HEK293 (cell line): Measurements from ENCODE around the gene LRRTM4.

ENCODE experiments used
- CTCF ChIA-PET: fragments of 350-600 bp; formaldehyde crosslinking; extraction: SDS; loops from one replicate; lab custom pipeline; 2021; ENCODE audit warnings: antibody characterized with exemption; lab: Yijun Ruan, JAX
- POLR2A ChIA-PET: fragments of 300-600 bp; formaldehyde crosslinking; extraction: SDS; loops from one replicate; lab custom pipeline; 2020; ENCODE audit warnings: antibody characterized with exemption, inconsistent platforms; lab: Yijun Ruan, JAX
- H3K27ac ChIP-seq: fragments of 200-500 bp; sonication (Bioruptor generic); 2 replicates; pipeline ENCODE4 v1.5.1; 2014; ENCODE audit warnings: low read depth, low read length, control low read depth, inconsistent platforms; ENCODE audit errors: extremely low read depth
- H3K36me3 ChIP-seq, 2 experiments: fragments of 200-500 bp in 1 of 2; sonication (Bioruptor generic) in 1 of 2; 1 replicate in 1 of 2; 2 replicates in 1 of 2; pipeline ENCODE4 v1.5.1; 2014 to 2017; ENCODE audit warnings: inconsistent platforms in 2 of 2, low read length in 2 of 2; ENCODE audit not compliant: control insufficient read depth in 2 of 2, insufficient read depth in 1 of 2
- H3K4me1 ChIP-seq: fragments of 200-500 bp; sonication (Bioruptor generic); 2 replicates; pipeline ENCODE4 v1.5.1; 2014; ENCODE audit warnings: mild to moderate bottlenecking, low read length, inconsistent platforms; ENCODE audit not compliant: control insufficient read depth, insufficient read depth
- H3K4me3 ChIP-seq: 2 replicates; pipeline ENCODE4 v1.5.1; 2011; ENCODE audit warnings: low read depth, mild to moderate bottlenecking, control low read depth, low read length, moderate library complexity
- H3K9me3 ChIP-seq: fragments of 200-500 bp; sonication (Bioruptor generic); 2 replicates; pipeline ENCODE4 v1.5.1; 2014; ENCODE audit warnings: low read depth, low read length, inconsistent platforms; ENCODE audit not compliant: control insufficient read depth, insufficient read depth
- KLF9 ChIP-seq: fragments of 450-650 bp; formaldehyde crosslinking; IDR thresholded peaks from 2 replicates; pipeline ENCODE4 v1.5.1; 2016; ENCODE audit warnings: missing biosample characterization, missing genetic modification characterization, low read depth
- MEIS1 ChIP-seq: sonication (generic); formaldehyde crosslinking; IDR thresholded peaks from 2 replicates; pipeline ENCODE4 v1.8.1; 2022; ENCODE audit warnings: missing genetic modification reagents, mild to moderate bottlenecking, borderline replicate concordance
- SETDB1 ChIP-seq: IDR thresholded peaks from one replicate; pipeline ENCODE4 v1.6.1; 2017; ENCODE audit warnings: mild to moderate bottlenecking, low read length, moderate library complexity, mixed read lengths; ENCODE audit not compliant: insufficient read length
- SP2 ChIP-seq: fragments of 450-650 bp; formaldehyde crosslinking; IDR thresholded peaks from 2 replicates; pipeline ENCODE4 v1.5.1; 2016; ENCODE audit warnings: missing biosample characterization, missing genetic modification characterization
- ZBTB48 ChIP-seq: fragments of 450-650 bp; formaldehyde crosslinking; IDR thresholded peaks from 2 replicates; pipeline ENCODE4 v1.5.1; 2016; ENCODE audit warnings: missing biosample characterization, missing genetic modification characterization
- ZNF114 ChIP-seq: fragments of 450-650 bp; formaldehyde crosslinking; IDR thresholded peaks from 2 replicates; pipeline ENCODE4 v1.5.0; 2017; ENCODE audit warnings: missing biosample characterization, missing genetic modification characterization
- ZNF138 ChIP-seq: fragments of 450-650 bp; formaldehyde crosslinking; IDR thresholded peaks from 2 replicates; pipeline ENCODE4 v1.5.1; 2016; ENCODE audit warnings: missing biosample characterization, missing genetic modification characterization, borderline replicate concordance
- ZNF175 ChIP-seq: fragments of 450-650 bp; formaldehyde crosslinking; IDR thresholded peaks from 2 replicates; pipeline ENCODE4 v1.5.1; 2016; ENCODE audit warnings: missing biosample characterization, missing genetic modification characterization
- ZNF24 ChIP-seq: fragments of 450-650 bp; formaldehyde crosslinking; IDR thresholded peaks from 2 replicates; pipeline ENCODE4 v1.5.1; 2016; ENCODE audit warnings: missing biosample characterization, missing genetic modification characterization
- ZNF274 ChIP-seq, 2 experiments: fragments of 200-500 bp in 1 of 2; fragments of 450-650 bp in 1 of 2; sonication (Bioruptor generic) in 1 of 2; formaldehyde crosslinking in 1 of 2; IDR thresholded peaks; 2 replicates each; pipeline versions ENCODE4 v1.5.1 to v1.6.1; 2014 to 2016; ENCODE audit warnings: borderline replicate concordance in 1 of 2, inconsistent platforms in 1 of 2, low read length in 1 of 2, missing biosample characterization in 1 of 2, missing genetic modification characterization in 1 of 2
- ZNF292 ChIP-seq: fragments of 450-650 bp; formaldehyde crosslinking; IDR thresholded peaks from 2 replicates; pipeline ENCODE4 v1.5.1; 2016; ENCODE audit warnings: low read depth, missing biosample characterization, missing genetic modification characterization, borderline replicate concordance
- ZNF335 ChIP-seq: fragments of 450-650 bp; formaldehyde crosslinking; conservative IDR thresholded peaks from 2 replicates; pipeline ENCODE4 v1.5.1; 2016; ENCODE audit warnings: missing biosample characterization, missing genetic modification characterization
- ZNF37A ChIP-seq: fragments of 450-650 bp; IDR thresholded peaks from 2 replicates; pipeline ENCODE4 v1.5.1; 2018; ENCODE audit warnings: missing biosample characterization, missing genetic modification characterization
- ZNF391 ChIP-seq: fragments of 450-650 bp; formaldehyde crosslinking; IDR thresholded peaks from 2 replicates; pipeline ENCODE4 v1.5.1; 2016; ENCODE audit warnings: low read depth, missing biosample characterization, missing genetic modification characterization, borderline replicate concordance
- ZNF501 ChIP-seq: fragments of 450-650 bp; formaldehyde crosslinking; IDR thresholded peaks from 2 replicates; pipeline ENCODE4 v1.5.1; 2016; ENCODE audit warnings: missing biosample characterization, missing genetic modification characterization
- ZNF529 ChIP-seq: fragments of 450-650 bp; formaldehyde crosslinking; IDR thresholded peaks from 2 replicates; pipeline ENCODE4 v1.5.1; 2017; ENCODE audit warnings: missing genetic modification characterization, missing biosample characterization; ENCODE audit not compliant: insufficient replicate concordance
- ZNF560 ChIP-seq: fragments of 450-650 bp; formaldehyde crosslinking; IDR thresholded peaks from 2 replicates; pipeline ENCODE4 v1.5.1; 2017; ENCODE audit warnings: missing biosample characterization, missing genetic modification characterization, borderline replicate concordance
- ZNF600 ChIP-seq: fragments of 450-650 bp; formaldehyde crosslinking; IDR thresholded peaks from 2 replicates; pipeline ENCODE4 v1.5.1; 2016; ENCODE audit warnings: missing biosample characterization, missing genetic modification characterization
- ZNF621 ChIP-seq: fragments of 450-650 bp; formaldehyde crosslinking; IDR thresholded peaks from 2 replicates; pipeline ENCODE4 v1.5.1; 2017; ENCODE audit warnings: missing biosample characterization, missing genetic modification characterization
- ZNF623 ChIP-seq: fragments of 450-650 bp; formaldehyde crosslinking; IDR thresholded peaks from 2 replicates; pipeline ENCODE4 v1.5.1; 2016; ENCODE audit warnings: missing biosample characterization, missing genetic modification characterization
- ZNF707 ChIP-seq: fragments of 450-650 bp; formaldehyde crosslinking; IDR thresholded peaks from 2 replicates; pipeline ENCODE4 v1.5.1; 2016; ENCODE audit warnings: missing biosample characterization, missing genetic modification characterization
- ZNF830 ChIP-seq: fragments of 450-650 bp; IDR thresholded peaks from 2 replicates; pipeline ENCODE4 v1.5.0; 2018; ENCODE audit warnings: missing biosample characterization, missing genetic modification characterization, low read depth, mild to moderate bottlenecking, moderate library complexity
- TF ChIP-seq, protein P1 (sequence below): fragments of 450-650 bp; formaldehyde crosslinking; IDR thresholded peaks from 2 replicates; pipeline ENCODE4 v1.5.1; 2016; ENCODE audit warnings: missing biosample characterization, missing genetic modification characterization
- TF ChIP-seq, protein P2 (sequence below): fragments of 450-650 bp; formaldehyde crosslinking; IDR thresholded peaks from 2 replicates; pipeline ENCODE4 v1.5.1; 2016; ENCODE audit warnings: missing biosample characterization, missing genetic modification characterization, low read depth
- TF ChIP-seq, protein P3 (sequence below): fragments of 450-650 bp; formaldehyde crosslinking; IDR thresholded peaks from 2 replicates; pipeline ENCODE4 v1.5.1; 2016; ENCODE audit warnings: missing biosample characterization, missing genetic modification characterization

The LRRTM4 gene

DNA sequence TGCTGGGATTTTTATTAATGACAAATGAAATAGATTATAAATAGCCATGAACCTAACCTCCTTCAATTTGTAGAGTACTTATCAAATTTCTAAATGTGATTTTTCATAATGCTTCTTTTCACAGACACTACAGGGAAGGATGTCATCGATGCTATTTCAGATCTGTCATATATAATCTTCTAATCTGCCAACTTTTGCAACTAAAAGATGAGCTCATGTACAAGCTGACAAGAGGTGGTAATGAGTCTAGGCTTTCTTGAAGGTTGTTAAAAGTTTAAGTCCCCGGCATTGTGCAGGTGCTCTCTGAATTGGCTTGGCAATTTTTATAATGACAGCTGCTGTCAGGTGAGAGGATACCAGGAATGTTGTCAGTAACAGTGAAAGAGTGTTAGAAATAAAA is 320.4 kb downstream of the LRRTM4 start:
- TF ChIP-seq ZNF529 (no peak), SP2 (no peak), ZNF335 (tag by site-specific recombination) (no peak), ZNF175 (no peak), ZNF707 (no peak), ZNF621 (tag by site-specific recombination) (no peak), ZNF292 (no peak), SETDB1 (no peak), ZNF24 (tag by site-specific recombination) (no peak), ZNF274 (IDR thresholded peaks at IDR 0.05; ENCODE audit: low read length) (no peak), ZNF274 (tag by site-specific recombination; IDR thresholded peaks at IDR 0.05; ENCODE audit: borderline replicate concordance) (no peak), ZNF501 (tag by site-specific recombination) (no peak), ZNF138 (tag by site-specific recombination) (no peak), ZNF37A (tag by site-specific recombination) (no peak)
- TF ChIP-seq, protein P1, sequence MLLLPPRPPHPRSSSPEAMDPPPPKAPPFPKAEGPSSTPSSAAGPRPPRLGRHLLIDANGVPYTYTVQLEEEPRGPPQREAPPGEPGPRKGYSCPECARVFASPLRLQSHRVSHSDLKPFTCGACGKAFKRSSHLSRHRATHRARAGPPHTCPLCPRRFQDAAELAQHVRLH (tag by site-specific recombination): no peak
- TF ChIP-seq, protein P2, sequence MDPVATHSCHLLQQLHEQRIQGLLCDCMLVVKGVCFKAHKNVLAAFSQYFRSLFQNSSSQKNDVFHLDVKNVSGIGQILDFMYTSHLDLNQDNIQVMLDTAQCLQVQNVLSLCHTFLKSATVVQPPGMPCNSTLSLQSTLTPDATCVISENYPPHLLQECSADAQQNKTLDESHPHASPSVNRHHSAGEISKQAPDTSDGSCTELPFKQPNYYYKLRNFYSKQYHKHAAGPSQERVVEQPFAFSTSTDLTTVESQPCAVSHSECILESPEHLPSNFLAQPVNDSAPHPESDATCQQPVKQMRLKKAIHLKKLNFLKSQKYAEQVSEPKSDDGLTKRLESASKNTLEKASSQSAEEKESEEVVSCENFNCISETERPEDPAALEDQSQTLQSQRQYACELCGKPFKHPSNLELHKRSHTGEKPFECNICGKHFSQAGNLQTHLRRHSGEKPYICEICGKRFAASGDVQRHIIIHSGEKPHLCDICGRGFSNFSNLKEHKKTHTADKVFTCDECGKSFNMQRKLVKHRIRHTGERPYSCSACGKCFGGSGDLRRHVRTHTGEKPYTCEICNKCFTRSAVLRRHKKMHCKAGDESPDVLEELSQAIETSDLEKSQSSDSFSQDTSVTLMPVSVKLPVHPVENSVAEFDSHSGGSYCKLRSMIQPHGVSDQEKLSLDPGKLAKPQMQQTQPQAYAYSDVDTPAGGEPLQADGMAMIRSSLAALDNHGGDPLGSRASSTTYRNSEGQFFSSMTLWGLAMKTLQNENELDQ (tag by site-specific recombination): no peak
- TF ChIP-seq, protein P3, sequence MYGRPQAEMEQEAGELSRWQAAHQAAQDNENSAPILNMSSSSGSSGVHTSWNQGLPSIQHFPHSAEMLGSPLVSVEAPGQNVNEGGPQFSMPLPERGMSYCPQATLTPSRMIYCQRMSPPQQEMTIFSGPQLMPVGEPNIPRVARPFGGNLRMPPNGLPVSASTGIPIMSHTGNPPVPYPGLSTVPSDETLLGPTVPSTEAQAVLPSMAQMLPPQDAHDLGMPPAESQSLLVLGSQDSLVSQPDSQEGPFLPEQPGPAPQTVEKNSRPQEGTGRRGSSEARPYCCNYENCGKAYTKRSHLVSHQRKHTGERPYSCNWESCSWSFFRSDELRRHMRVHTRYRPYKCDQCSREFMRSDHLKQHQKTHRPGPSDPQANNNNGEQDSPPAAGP (tag by site-specific recombination): no peak
- ChIA-PET CTCF (no interaction called here), POLR2A (no interaction called here)
- Histone ChIP-seq H3K9me3 (no peaks in the 10 kb centered on the region), H3K4me3 (no peak overlapping the region), H3K36me3 (no peaks in the 10 kb centered on the region), H3K4me1 (no peaks in the 10 kb centered on the region), H3K27ac (no peak overlapping the region)

DNA sequence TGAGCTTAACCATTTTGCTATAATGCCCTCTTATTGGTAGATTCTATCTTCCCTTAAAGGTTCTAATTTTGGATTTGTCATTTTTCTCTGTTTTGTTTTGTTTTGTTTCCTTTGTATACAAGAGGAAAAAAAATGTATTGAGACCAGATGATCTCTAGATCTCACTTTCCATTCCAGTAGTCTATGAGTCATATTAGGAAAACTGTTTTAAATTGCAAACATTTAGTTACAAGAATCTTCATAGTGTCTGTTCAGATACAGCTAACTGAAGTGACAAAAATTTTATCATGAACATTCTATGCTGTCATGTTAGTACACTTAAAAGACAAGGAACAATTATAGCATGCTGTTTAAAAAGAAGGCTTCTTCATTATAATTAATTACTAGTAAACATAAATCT is 322.8 kb downstream of the LRRTM4 start:
- H3K36me3 ChIP-seq: no peaks in the 10 kb centered on the region
- no peak overlapping the region for H3K27ac ChIP-seq
- H3K9me3 ChIP-seq: no peaks in the 10 kb centered on the region
- CTCF ChIA-PET: no interaction called here
- H3K4me3 ChIP-seq: no peak overlapping the region
- H3K4me1 ChIP-seq: no peaks in the 10 kb centered on the region
- TF ChIP-seq ZNF114 (tag by site-specific recombination) (no peak), ZBTB48 (tag by site-specific recombination) (no peak), ZNF830 (tag by site-specific recombination) (no peak), ZNF391 (no peak), KLF9 (tag by site-specific recombination) (no peak), ZNF560 (tag by site-specific recombination) (no peak), ZNF623 (tag by site-specific recombination) (no peak), ZNF138 (tag by site-specific recombination) (no peak), ZNF600 (tag by site-specific recombination) (no peak), SETDB1 (no peak), MEIS1 (CRISPR knock-in tag) (no peak)
- POLR2A ChIA-PET: no interaction called here
